HTR-8/SVneo (cell line): Measurements from ENCODE around the gene FRYL.
"Not testable (repeated sequence)": the region's sequence is repeated elsewhere in the genome, so short reads cannot be mapped to it uniquely, and the experiment has no call there.

Source experiments
- DNase-seq: peaks from one replicate; pipeline ENCODE4 v3.0.0; 2011; ENCODE audit warnings: low spot score, mixed read lengths; ENCODE audit not compliant: insufficient read length
- FAIRE-seq: peaks from 2 replicates; lab custom pipeline; 2011; peaks lifted over from hg19 to GRCh38; lab: Jason Lieb, UNC

The FRYL gene

GRCh38 chr4:48470137-48470536, 309.9 kb downstream of the FRYL start:
- FAIRE-seq (no peak), DNase-seq (no peak)

- no peak for DNase-seq
- FAIRE-seq: no peak
Measured at GRCh38 chr4:48467891-48468290, 312.2 kb downstream of the FRYL start.

DNA sequence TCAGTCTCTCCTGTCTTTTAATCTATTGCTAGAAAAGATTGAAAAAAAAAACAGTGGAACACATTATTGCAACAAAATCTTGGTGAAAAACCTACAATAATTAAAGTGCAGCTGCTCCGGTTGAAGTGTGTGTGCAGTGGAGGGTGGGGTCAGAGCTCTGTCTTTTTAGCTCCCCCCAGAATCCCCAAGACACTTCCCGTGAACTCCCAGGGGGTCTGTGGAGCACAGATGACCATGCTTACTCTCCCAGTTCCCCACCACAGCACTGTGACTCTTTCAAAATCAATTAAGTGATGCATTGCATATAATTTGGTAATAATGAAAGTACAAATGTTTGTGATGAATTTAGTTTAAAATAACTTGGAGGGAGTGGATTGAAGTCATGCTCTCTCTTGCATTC, 312.6 kb downstream of the FRYL start:
- DNase-seq (no peak), FAIRE-seq (no peak)

DNA sequence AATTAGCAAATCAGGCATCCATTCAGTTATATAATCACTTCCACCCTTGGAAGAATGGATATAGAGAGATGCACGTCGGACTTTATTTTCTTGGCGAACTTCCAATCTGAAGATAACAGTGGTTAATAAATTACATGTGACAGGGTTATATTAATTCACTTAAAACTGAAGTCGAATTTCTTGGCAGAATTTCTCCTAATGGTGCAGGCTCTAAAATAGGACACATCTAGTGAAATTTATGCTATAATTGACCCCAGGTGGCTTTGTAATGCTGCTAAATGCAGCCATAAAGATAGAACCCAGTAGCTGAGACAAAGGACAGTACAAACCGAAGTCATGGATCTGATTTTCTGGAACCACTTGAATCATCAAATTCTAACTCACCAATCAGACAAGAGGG, 317.7 kb downstream of the FRYL start:
- FAIRE-seq (no peak), DNase-seq (no peak)

- DNase-seq (no peak), FAIRE-seq (no peak)
Measured at GRCh38 chr4:48461000-48461399, 319.1 kb downstream of the FRYL start.

- DNase-seq: no peak
- no peak for FAIRE-seq
Measured at GRCh38 chr4:48454591-48454990, 325.5 kb downstream of the FRYL start.

- not testable (repeated sequence) for DNase-seq, FAIRE-seq
Measured at GRCh38 chr4:48451656-48452055, 328.4 kb downstream of the FRYL start.

- DNase-seq: no peak
- no peak for FAIRE-seq
Measured at GRCh38 chr4:48450740-48451139, 329.3 kb downstream of the FRYL start.

DNA sequence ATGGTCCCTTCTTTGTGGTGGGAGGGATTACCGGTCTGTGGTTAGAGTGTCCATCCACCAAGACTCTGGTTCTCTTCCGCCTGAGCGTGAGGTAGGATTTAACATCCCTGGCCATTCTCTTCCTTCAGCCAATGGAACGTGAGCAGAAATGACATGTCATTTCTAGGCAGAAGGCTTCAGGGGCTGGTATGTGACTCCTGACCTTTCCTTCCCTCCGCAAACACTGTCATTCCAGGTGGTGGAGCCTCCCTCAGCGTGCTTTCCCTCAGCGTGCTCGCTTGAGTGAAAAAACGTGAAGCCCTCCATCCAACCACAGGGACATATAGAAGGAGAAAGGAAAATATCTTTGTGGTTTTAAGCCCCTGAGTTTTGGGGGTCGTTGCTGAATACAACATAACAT, 330.9 kb downstream of the FRYL start:
- no peak for FAIRE-seq
- DNase-seq: no peak
